Measurements from ENCODE around the gene ADCY7. TPM values are rescaled to one million over a fixed set of nuclear protein-coding genes. Genes with fewer than 3 reads are reported as not detected.

ADCY7 gene
- total RNA-seq, 4 donors from 2014 or later, result 15.0 to 23.3 (median 16.9) TPM

GRCh38 chr16:50314665-50315064, 48.3 kb downstream of the ADCY7 start:
- no peak overlapping the region for H3K4me3 ChIP-seq
- peak in 1 of 2 donors; percentile 36 for DNase-seq (ENCODE audit: low spot score in 2 of 2)
- H3K27ac ChIP-seq, result no peak overlapping the region
- peaks cover 8% of the 10 kb centered on the region for H3K4me1 ChIP-seq
- H3K36me3 ChIP-seq, result peaks cover 71% of the 10 kb centered on the region
- H3K9me3 ChIP-seq, result no peaks in the 10 kb centered on the region
- TF ChIP-seq CTCF (IDR thresholded peaks at IDR 0.05) (no peak), EP300 (IDR thresholded peaks at IDR 0.05) (no peak), POLR2A (IDR thresholded peaks at IDR 0.05) (no peak), POLR2AphosphoS5 (IDR thresholded peaks at IDR 0.05) (no peak)
- H3K27me3 ChIP-seq, result no peaks in the 10 kb centered on the region
- WGBS, result 80% methylated on average over 6 of the region's 8 CpGs

DNA sequence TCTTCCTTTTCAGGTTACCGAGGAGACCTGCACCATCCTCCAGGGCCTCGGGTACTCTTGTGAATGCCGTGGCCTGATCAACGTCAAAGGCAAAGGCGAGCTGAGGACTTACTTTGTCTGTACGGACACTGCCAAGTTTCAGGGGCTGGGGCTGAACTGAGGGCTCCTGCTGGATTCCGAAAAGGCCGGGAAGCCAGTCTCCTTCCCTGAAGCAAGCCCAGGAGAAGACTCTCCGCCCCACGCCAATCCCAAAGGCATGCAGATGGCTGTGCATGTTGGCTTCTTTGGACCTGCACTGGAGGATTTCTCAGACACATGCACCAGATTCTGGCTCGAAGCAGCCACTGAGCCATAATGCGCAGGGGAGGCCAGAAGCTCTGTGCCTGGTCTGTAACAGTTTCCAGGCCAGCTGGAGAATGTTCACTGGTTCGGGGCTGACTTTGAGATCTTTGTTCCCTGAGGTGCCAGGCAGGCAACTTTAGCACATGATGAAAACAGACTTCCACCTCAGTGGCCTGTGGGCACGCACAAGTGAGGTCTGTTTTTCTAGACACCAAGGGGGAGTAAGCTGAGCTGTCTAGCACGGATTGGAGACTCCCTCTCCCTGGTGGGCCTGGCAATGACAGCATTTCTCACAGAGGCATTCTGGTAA, 49.1 kb downstream of the ADCY7 start:
- Histone ChIP-seq H3K27ac (peak overlapping the region; percentile 14), H3K4me3 (no peak overlapping the region), H3K27me3 (no peaks in the 10 kb centered on the region), H3K36me3 (peaks cover 79% of the 10 kb centered on the region), H3K9me3 (no peaks in the 10 kb centered on the region), H3K4me1 (peaks cover 2% of the 10 kb centered on the region)
- DNase-seq (ENCODE audit: low spot score in 2 of 2), result peak; percentile 64 to 76
- TF ChIP-seq POLR2AphosphoS5 (IDR thresholded peaks at IDR 0.05), result no peak
- no peak for TF ChIP-seq POLR2A (IDR thresholded peaks at IDR 0.05)
- no peak for TF ChIP-seq CTCF (IDR thresholded peaks at IDR 0.05)
- TF ChIP-seq EP300 (IDR thresholded peaks at IDR 0.05), result no peak
- 81% methylated on average over 13 of the region's 15 CpGs for WGBS

DNA sequence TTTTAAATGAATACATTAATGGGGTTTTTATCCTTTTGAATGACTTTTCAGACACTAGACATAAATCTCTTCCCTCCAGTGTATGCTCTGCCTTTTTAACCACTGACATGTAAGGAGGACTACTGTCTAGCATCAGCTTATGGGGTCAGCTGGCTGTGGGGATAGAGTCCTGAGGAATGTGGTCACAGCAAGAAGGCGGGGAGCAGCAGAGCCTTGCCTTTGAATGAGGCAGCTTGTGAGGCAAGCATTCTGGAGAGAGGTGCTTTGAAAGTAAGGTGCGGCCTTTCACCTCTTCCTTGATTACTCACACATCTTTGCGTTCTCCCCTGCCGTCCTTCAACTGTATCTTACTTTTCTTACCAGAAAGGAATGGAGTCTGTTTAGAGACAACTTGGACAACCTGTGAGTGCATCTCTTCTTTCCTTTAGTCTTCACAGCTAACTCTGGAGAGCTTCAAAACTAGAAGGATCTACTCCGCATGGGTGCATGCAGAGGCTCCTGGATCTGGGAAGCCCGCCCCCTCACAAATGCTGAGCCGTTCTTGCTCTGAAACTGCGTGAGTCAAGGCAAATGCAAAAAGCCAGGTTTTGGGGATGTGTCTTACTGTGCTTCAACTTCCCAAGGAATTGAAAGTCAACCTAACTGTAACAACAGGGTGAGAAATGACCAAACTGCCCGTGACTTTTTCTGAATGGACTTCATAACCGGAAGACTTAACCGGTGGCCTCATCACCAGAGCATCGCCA, 49.9 kb downstream of the ADCY7 start:
- H3K4me3 ChIP-seq, result no peak overlapping the region
- TF ChIP-seq POLR2AphosphoS5 (IDR thresholded peaks at IDR 0.05) (no peak), CTCF (IDR thresholded peaks at IDR 0.05) (no peak), EP300 (IDR thresholded peaks at IDR 0.05) (no peak), POLR2A (IDR thresholded peaks at IDR 0.05) (no peak)
- H3K4me1 ChIP-seq, result peaks cover 2% of the 10 kb centered on the region
- 83% methylated on average over 12 of the region's 12 CpGs for WGBS
- peak overlapping the region; percentile 14 for H3K27ac ChIP-seq
- no peaks in the 10 kb centered on the region for H3K9me3 ChIP-seq
- no peak for DNase-seq (ENCODE audit: low spot score in 2 of 2)
- no peaks in the 10 kb centered on the region for H3K27me3 ChIP-seq
- peaks cover 87% of the 10 kb centered on the region for H3K36me3 ChIP-seq

- Histone ChIP-seq H3K27ac (no peak overlapping the region), H3K9me3 (no peaks in the 10 kb centered on the region), H3K36me3 (peaks cover 90% of the 10 kb centered on the region), H3K4me3 (no peak overlapping the region), H3K27me3 (no peaks in the 10 kb centered on the region), H3K4me1 (peaks cover 2% of the 10 kb centered on the region)
- no peak for DNase-seq (ENCODE audit: low spot score in 2 of 2)
- WGBS, result 87% methylated on average over 10 of the region's 10 CpGs
- TF ChIP-seq POLR2AphosphoS5 (IDR thresholded peaks at IDR 0.05) (no peak), POLR2A (IDR thresholded peaks at IDR 0.05) (no peak), CTCF (IDR thresholded peaks at IDR 0.05) (no peak), EP300 (IDR thresholded peaks at IDR 0.05) (no peak)
These were observed 50.7 kb downstream of the ADCY7 start for GRCh38 chr16:50316848-50317630.
